LNCAP (cell line): ENCODE results near the gene SOCS6.

Experiments used
- CTCF ChIP-seq: fragments of 450-650 bp; IDR thresholded peaks from 2 replicates; pipeline ENCODE4 v1.5.1; 2017; ENCODE audit warnings: mild to moderate bottlenecking

SOCS6 gene

GRCh38 chr18:70377317-70377799, 88.5 kb downstream of the SOCS6 start:
- TF ChIP-seq CTCF = no peak

- TF ChIP-seq CTCF = no peak
Observed at GRCh38 chr18:70377857-70378701, 89.2 kb downstream of the SOCS6 start.
